Body of pancreas (tissue), 4 donors: ENCODE results near the gene CHST8. TPM values are rescaled to one million over a fixed set of nuclear protein-coding genes. Genes with fewer than 3 reads are reported as not detected.

Experiments
- ATAC-seq: fragments of 150-250 bp; one replicate; pipeline ENCODE4 v1.9.1; 2016
- DNase-seq, 4 donors: peaks; one replicate each; pipeline ENCODE4 v3.0.0-alpha.2; 2019
- H3K27ac ChIP-seq, 4 donors: fragments of 200-600 bp; sonication (generic); 1 replicate in 3 of 4; 2 replicates in 1 of 4; pipeline versions ENCODE4 v1.5.1 to v1.6.1; 2016 to 2019; ENCODE audit warnings: mild to moderate bottlenecking in 1 of 4, mixed read lengths in 1 of 4, moderate library complexity in 1 of 4
- H3K27me3 ChIP-seq, 2 donors: fragments of 200-600 bp; sonication (generic); one replicate each; pipeline ENCODE4 v1.6.0; 2016; ENCODE audit warnings: mild to moderate bottlenecking in 1 of 2
- H3K36me3 ChIP-seq, 2 donors: fragments of 200-600 bp; sonication (generic); replicated peaks in 1 of 2; 2 replicates each; pipeline ENCODE4 v1.5.1; 2016; ENCODE audit warnings: low read depth in 2 of 2; ENCODE audit not compliant: insufficient read depth in 1 of 2
- H3K4me1 ChIP-seq: fragments of 200-600 bp; sonication (generic); one replicate; pipeline ENCODE4 v1.6.0; 2016
- H3K4me3 ChIP-seq, 2 donors: fragments of 200-600 bp; sonication (generic); 1 replicate in 1 of 2; 2 replicates in 1 of 2; pipeline ENCODE4 v1.5.1; 2016 to 2019
- H3K9me3 ChIP-seq, 3 donors: fragments of 200-600 bp; sonication (generic); 1 replicate in 2 of 3; 2 replicates in 1 of 3; pipeline ENCODE4 v1.5.1; 2016
- POLR2A ChIP-seq, 3 donors: fragments of 450-650 bp; IDR thresholded peaks; one replicate each; pipeline ENCODE4 v1.6.1; 2016; ENCODE audit warnings: antibody characterized with exemption in 3 of 3, mild to moderate bottlenecking in 2 of 3
- WGBS, 2 donors: methylation state at CpG; one replicate each; pipeline ENCODE4 v1.1.5; 2017; 5-methylcytosine and 5-hydroxymethylcytosine counted together
- intact Hi-C: fragments of 100-400 bp; cut with DNase I; formaldehyde crosslinking; loops from one replicate; pipeline ENCODE4 v1.15.1; 2023
- total RNA-seq, 2 donors: library from RNA; depleted of rRNA; stranded (reverse); fragments of >200 nt; gene quantifications; one replicate each; pipeline ENCODE4 v1.1.0, GENCODE V29; 2016
- TF ChIP-seq, protein P1 (sequence below), 7 experiments: fragments of 450-650 bp in 4 of 7; fragments of 200-600 bp in 3 of 7; sonication (generic) in 3 of 7; IDR thresholded peaks; one replicate each; pipeline ENCODE4 v1.5.1; 2016 to 2019; ENCODE audit warnings: antibody characterized with exemption in 7 of 7

Gene CHST8
- total RNA-seq, 2 donors from 2014 or later, result 0.26 TPM; not detected in 1

- intact Hi-C loops, result no loop called here
- ATAC-seq (no peak), DNase-seq (no peak)
These were observed 55.4 kb downstream of the CHST8 start for GRCh38 chr19:33676999-33677665.

DNA sequence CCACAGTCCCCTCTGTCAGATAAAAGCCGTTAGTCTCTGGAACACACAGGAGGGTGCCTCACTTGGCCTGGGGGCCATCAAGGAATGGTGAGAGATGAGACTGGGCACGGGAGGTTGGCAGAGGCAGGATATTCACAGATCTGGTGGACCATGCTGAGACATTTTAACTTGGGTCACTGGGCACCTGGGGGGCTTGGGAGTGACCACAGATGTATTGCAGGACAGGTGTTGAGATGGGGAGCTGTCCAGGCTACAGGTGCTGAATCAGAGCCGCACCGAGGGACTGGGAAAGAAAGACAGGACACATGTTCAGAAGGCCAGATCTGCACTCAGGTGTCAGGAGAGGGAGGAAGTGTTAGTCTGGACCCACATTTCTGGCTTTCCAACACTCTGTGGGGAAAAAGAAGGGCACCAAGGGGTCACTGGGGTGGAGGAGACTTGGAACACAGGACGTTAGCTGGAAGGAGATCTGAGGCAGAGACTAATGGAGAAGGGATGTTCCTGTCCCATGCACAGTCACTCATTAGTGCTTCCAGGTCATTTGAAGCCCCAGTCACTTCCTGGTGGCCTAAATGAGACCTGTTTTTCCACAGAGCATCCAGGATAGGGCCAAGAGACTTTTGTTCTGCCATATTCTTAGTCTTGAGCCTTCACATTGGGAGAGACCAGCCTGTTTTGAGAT is 56.1 kb downstream of the CHST8 start:
- Histone ChIP-seq H3K9me3 (no peaks in the 10 kb centered on the region), H3K27ac (no peak overlapping the region), H3K4me1 (no peaks in the 10 kb centered on the region), H3K27me3 (no peaks in the 10 kb centered on the region), H3K4me3 (no peak overlapping the region), H3K36me3 (no peaks in the 10 kb centered on the region)
- ATAC-seq (no peak), DNase-seq (no peak)
- WGBS, 2 donors, result 33 to 52% methylated on average over 5 of the region's 5 CpGs
- no peak for TF ChIP-seq POLR2A (IDR thresholded peaks at IDR 0.05)
- TF ChIP-seq, protein P1, sequence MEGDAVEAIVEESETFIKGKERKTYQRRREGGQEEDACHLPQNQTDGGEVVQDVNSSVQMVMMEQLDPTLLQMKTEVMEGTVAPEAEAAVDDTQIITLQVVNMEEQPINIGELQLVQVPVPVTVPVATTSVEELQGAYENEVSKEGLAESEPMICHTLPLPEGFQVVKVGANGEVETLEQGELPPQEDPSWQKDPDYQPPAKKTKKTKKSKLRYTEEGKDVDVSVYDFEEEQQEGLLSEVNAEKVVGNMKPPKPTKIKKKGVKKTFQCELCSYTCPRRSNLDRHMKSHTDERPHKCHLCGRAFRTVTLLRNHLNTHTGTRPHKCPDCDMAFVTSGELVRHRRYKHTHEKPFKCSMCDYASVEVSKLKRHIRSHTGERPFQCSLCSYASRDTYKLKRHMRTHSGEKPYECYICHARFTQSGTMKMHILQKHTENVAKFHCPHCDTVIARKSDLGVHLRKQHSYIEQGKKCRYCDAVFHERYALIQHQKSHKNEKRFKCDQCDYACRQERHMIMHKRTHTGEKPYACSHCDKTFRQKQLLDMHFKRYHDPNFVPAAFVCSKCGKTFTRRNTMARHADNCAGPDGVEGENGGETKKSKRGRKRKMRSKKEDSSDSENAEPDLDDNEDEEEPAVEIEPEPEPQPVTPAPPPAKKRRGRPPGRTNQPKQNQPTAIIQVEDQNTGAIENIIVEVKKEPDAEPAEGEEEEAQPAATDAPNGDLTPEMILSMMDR (IDR thresholded peaks at IDR 0.05), result no peak
- intact Hi-C loops, result no loop called here

More at GRCh38 chr19:33676999-33677665, 55.4 kb downstream of the CHST8 start:
- Histone ChIP-seq H3K27ac (no peak overlapping the region), H3K36me3 (no peaks in the 10 kb centered on the region), H3K9me3 (no peaks in the 10 kb centered on the region), H3K4me1 (no peaks in the 10 kb centered on the region), H3K4me3 (no peak overlapping the region), H3K27me3 (no peaks in the 10 kb centered on the region)
- TF ChIP-seq, protein P1 (IDR thresholded peaks at IDR 0.05), result no peak
- no peak for TF ChIP-seq POLR2A (IDR thresholded peaks at IDR 0.05)
- 46 to 55% methylated on average over 7 of the region's 7 CpGs for WGBS, 2 donors

GRCh38 chr19:33678796-33679585 is 57.2 kb downstream of the CHST8 start:
- DNase-seq, result peak in 1 of 4 donors; percentile 16
- WGBS, 2 donors, result 61 to 62% methylated on average over 12 of the region's 12 CpGs
- ATAC-seq, result no peak

GRCh38 chr19:33679696-33680095 is 57.9 kb downstream of the CHST8 start:
- WGBS, 2 donors, result 66 to 69% methylated on average over 3 to 5 of the region's 5 CpGs
- DNase-seq, result no peak

More at GRCh38 chr19:33678796-33679585, 57.2 kb downstream of the CHST8 start:
- Histone ChIP-seq H3K27ac (no peak overlapping the region), H3K4me3 (no peak overlapping the region), H3K4me1 (no peaks in the 10 kb centered on the region), H3K27me3 (no peaks in the 10 kb centered on the region), H3K36me3 (no peaks in the 10 kb centered on the region), H3K9me3 (no peaks in the 10 kb centered on the region)
- TF ChIP-seq, protein P1 (IDR thresholded peaks at IDR 0.05), result no peak
- no peak for TF ChIP-seq POLR2A (IDR thresholded peaks at IDR 0.05)
- intact Hi-C loops, result no loop called here

More at GRCh38 chr19:33679696-33680095, 57.9 kb downstream of the CHST8 start:
- ATAC-seq, result no peak
- Histone ChIP-seq H3K36me3 (no peaks in the 10 kb centered on the region), H3K4me1 (peaks cover 6% of the 10 kb centered on the region), H3K27me3 (peaks cover 0 to 5% of the 10 kb centered on the region in 2 donors), H3K9me3 (no peaks in the 10 kb centered on the region), H3K27ac (no peak overlapping the region), H3K4me3 (no peak overlapping the region)
- intact Hi-C loops, result no loop called here
- no peak for TF ChIP-seq POLR2A (IDR thresholded peaks at IDR 0.05)
- TF ChIP-seq, protein P1 (IDR thresholded peaks at IDR 0.05), result no peak
